ENCODE measurements around the gene NDUFA6. TPM values are rescaled to one million over a fixed set of nuclear protein-coding genes. Genes with fewer than 3 reads are reported as not detected.

The NDUFA6 gene
- total and polyA plus RNA-seq, 5 experiments from 2014 or later, result 41.0 to 137 (median 106) TPM

Other genes starting within 250 kb of the NDUFA6 start
- gene SHISA8, start 175.7 kb downstream of the NDUFA6 start, total RNA-seq, result under 1 TPM in 1 of 2 experiments, not detected in 1; 0.44 TPM
- gene SHISA8, start 175.7 kb downstream of the NDUFA6 start, polyA plus RNA-seq, result not detected
- 10 to 100 TPM; 16.8 to 18.3 TPM for gene TNFRSF13C, start 164.0 kb downstream of the NDUFA6 start, total RNA-seq
- gene TNFRSF13C, start 164.0 kb downstream of the NDUFA6 start, polyA plus RNA-seq, result under 1 TPM; 0.29 to 0.82 (median 0.56) TPM
- 1 to 10 TPM; 3.2 to 3.6 TPM for gene CENPM, start 143.6 kb downstream of the NDUFA6 start, total RNA-seq
- gene CENPM, start 143.6 kb downstream of the NDUFA6 start, polyA plus RNA-seq, result 1 to 10 TPM; 2.1 to 7.2 (median 2.3) TPM
- gene SEPTIN3, start 121.3 kb downstream of the NDUFA6 start, total RNA-seq, result under 1 TPM in 1 of 2 experiments, not detected in 1; 0.18 TPM
- not detected for gene SEPTIN3, start 121.3 kb downstream of the NDUFA6 start, polyA plus RNA-seq
- gene WBP2NL, start 92.0 kb downstream of the NDUFA6 start, total RNA-seq, result 1 to 10 TPM; 4.5 to 4.6 TPM
- 1 to 10 TPM in 1 of 3 donors, under 1 TPM in 2; 0.25 to 1.4 (median 0.57) TPM for gene WBP2NL, start 92.0 kb downstream of the NDUFA6 start, polyA plus RNA-seq
- gene NAGA, start 20.0 kb downstream of the NDUFA6 start, total RNA-seq, result 1 to 10 TPM; 7.8 to 9.1 TPM
- gene NAGA, start 20.0 kb downstream of the NDUFA6 start, polyA plus RNA-seq, result 10 to 100 TPM in 2 of 3 donors, 1 to 10 TPM in 1; 8.2 to 11.2 (median 10.2) TPM
- gene PHETA2, start 16.5 kb downstream of the NDUFA6 start, total RNA-seq, result 1 to 10 TPM in 1 of 2 experiments, under 1 TPM in 1; 0.74 to 1.6 TPM
- under 1 TPM; 0.08 to 0.17 (median 0.13) TPM for gene PHETA2, start 16.5 kb downstream of the NDUFA6 start, polyA plus RNA-seq
- 10 to 100 TPM; 86.6 to 99.9 TPM for gene SMDT1, start 11.1 kb downstream of the NDUFA6 start, total RNA-seq
- gene SMDT1, start 11.1 kb downstream of the NDUFA6 start, polyA plus RNA-seq, result 100 to 1,000 TPM; 152 to 294 (median 179) TPM
- 1 to 10 TPM; 9.2 to 9.6 TPM for gene CYP2D6, start 40.0 kb upstream of the NDUFA6 start, total RNA-seq
- under 1 TPM in 1 of 3 donors, not detected in 2; 0.12 TPM for gene CYP2D6, start 40.0 kb upstream of the NDUFA6 start, polyA plus RNA-seq
- 100 to 1,000 TPM in 1 of 2 experiments, 10 to 100 TPM in 1; 98.2 to 109 TPM for gene TCF20, start 179.9 kb upstream of the NDUFA6 start, total RNA-seq
- 1 to 10 TPM; 1.3 to 3.4 (median 2.4) TPM for gene TCF20, start 179.9 kb upstream of the NDUFA6 start, polyA plus RNA-seq